Measurements from ENCODE around the gene UCKL1. TPM values are rescaled to one million over a fixed set of nuclear protein-coding genes. Genes with fewer than 3 reads are reported as not detected.

Gene UCKL1
- total RNA-seq, 1 donor from 2014 or later: 33.4 TPM

DNA sequence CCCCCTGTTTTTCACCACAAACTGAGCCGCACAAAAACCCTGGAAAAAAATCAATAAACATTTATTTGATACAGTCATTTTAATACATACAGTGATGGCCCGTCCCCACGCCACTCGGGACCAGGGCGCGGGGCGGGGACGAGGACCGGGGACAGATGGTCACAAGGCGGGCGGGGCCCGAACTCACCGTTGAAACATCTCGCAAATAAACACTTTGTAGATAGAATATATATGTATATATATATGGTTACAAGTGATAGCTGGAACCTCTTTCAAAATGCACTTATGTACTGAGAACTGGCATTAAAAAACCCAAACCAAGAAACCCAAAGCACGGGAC, 418 bp upstream of the UCKL1 start:
- DNase-seq (ENCODE audit: low read depth): no peak
- TF ChIP-seq EZH2 (IDR thresholded peaks at IDR 0.05; ENCODE audit: insufficient read depth, low read length): no peak
- no peak for TF ChIP-seq CTCF (IDR thresholded peaks at IDR 0.05; ENCODE audit: insufficient read depth, low read depth, low read length)
- Histone ChIP-seq H2AFZ (ENCODE audit: low read depth, low read length) (peak overlapping the region; percentile 24), H3K4me1 (ENCODE audit: insufficient read depth, low read length) (peaks cover 12% of the 10 kb centered on the region), H4K20me1 (ENCODE audit: insufficient read depth, low read length) (peaks cover 37% of the 10 kb centered on the region), H3K4me2 (ENCODE audit: low read length) (peak overlapping the region; percentile 83), H3K4me3 (ENCODE audit: insufficient read depth, low read depth, low read length) (peak overlapping the region; percentile 53), H3K79me2 (ENCODE audit: insufficient read depth, low read length) (peaks cover 44% of the 10 kb centered on the region), H3K9me3 (ENCODE audit: insufficient read depth, low read depth, low read length) (no peaks in the 10 kb centered on the region), H3K9ac (ENCODE audit: low read length) (peak overlapping the region; percentile 51), H3K36me3 (ENCODE audit: insufficient read depth, low read length) (no peaks in the 10 kb centered on the region), H3K27me3 (ENCODE audit: insufficient read depth, low read length) (no peaks in the 10 kb centered on the region), H3K27ac (ENCODE audit: low read depth, low read length) (peak overlapping the region; percentile 31)
- FAIRE-seq: no peak
- H3K9me3 Mint-ChIP-seq (ENCODE audit: unreplicated experiment): no peaks in the 10 kb centered on the region
- peaks cover 2% of the 10 kb centered on the region for H3K36me3 Mint-ChIP-seq (ENCODE audit: low read depth, unreplicated experiment)
- peak overlapping the region; percentile 82 for H3K4me3 Mint-ChIP-seq (ENCODE audit: unreplicated experiment)
- peak overlapping the region; percentile 81 for H3K27ac Mint-ChIP-seq (ENCODE audit: unreplicated experiment)
- H3K27me3 Mint-ChIP-seq (ENCODE audit: low read depth, unreplicated experiment): no peaks in the 10 kb centered on the region
- peaks cover 12% of the 10 kb centered on the region for H3K4me1 Mint-ChIP-seq (ENCODE audit: low read depth, unreplicated experiment)

DNA sequence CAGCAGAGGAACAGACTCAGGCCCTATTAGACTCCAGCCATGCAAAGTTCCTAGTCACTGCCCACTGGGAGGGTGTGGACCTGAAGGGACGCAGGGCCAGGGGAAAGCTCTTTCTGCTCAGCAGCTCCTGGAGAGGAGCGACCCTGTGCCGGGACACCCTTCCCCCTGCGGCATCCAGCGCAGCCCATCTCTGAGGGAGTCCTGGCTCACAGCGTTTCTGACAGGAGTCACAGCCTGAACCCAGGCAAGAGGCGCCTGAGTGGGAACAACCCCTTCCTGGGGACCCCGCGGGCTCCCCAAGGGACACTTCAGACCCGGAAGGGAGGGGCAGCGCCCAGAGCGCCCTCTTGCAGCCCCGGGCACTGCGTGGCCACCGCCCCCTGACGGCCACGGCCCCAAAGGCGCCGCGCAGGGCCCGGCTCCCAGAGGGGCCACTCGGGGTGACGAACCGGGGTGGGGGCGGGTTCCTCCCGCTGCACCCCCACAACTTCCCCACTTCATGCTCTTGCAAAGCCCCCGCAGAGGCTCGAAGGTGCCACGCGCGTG, 862 bp downstream of the UCKL1 start:
- TF ChIP-seq CTCF (IDR thresholded peaks at IDR 0.05; ENCODE audit: insufficient read depth, low read depth, low read length) (no peak), EZH2 (IDR thresholded peaks at IDR 0.05; ENCODE audit: insufficient read depth, low read length) (no peak)
- Histone ChIP-seq H2AFZ (ENCODE audit: low read depth, low read length) (peak overlapping the region; percentile 91), H3K27me3 (ENCODE audit: insufficient read depth, low read length) (no peaks in the 10 kb centered on the region), H3K79me2 (ENCODE audit: insufficient read depth, low read length) (peaks cover 56% of the 10 kb centered on the region), H3K36me3 (ENCODE audit: insufficient read depth, low read length) (no peaks in the 10 kb centered on the region), H3K9ac (ENCODE audit: low read length) (peak overlapping the region; percentile 92), H3K4me3 (ENCODE audit: insufficient read depth, low read depth, low read length) (peak overlapping the region; percentile 84), H3K4me1 (ENCODE audit: insufficient read depth, low read length) (peaks cover 12% of the 10 kb centered on the region), H3K9me3 (ENCODE audit: insufficient read depth, low read depth, low read length) (no peaks in the 10 kb centered on the region), H3K4me2 (ENCODE audit: low read length) (peak overlapping the region; percentile 97), H4K20me1 (ENCODE audit: insufficient read depth, low read length) (peaks cover 50% of the 10 kb centered on the region), H3K27ac (ENCODE audit: low read depth, low read length) (peak overlapping the region; percentile 72)
- peak overlapping the region; percentile 41 for H3K27ac Mint-ChIP-seq (ENCODE audit: unreplicated experiment)
- H3K36me3 Mint-ChIP-seq (ENCODE audit: low read depth, unreplicated experiment): no peaks in the 10 kb centered on the region
- H3K27me3 Mint-ChIP-seq (ENCODE audit: low read depth, unreplicated experiment): no peaks in the 10 kb centered on the region
- H3K4me1 Mint-ChIP-seq (ENCODE audit: low read depth, unreplicated experiment): peaks cover 12% of the 10 kb centered on the region
- H3K9me3 Mint-ChIP-seq (ENCODE audit: unreplicated experiment): no peaks in the 10 kb centered on the region
- peak overlapping the region; percentile 86 for H3K4me3 Mint-ChIP-seq (ENCODE audit: unreplicated experiment)
- FAIRE-seq (no peak), DNase-seq (ENCODE audit: low read depth) (no peak)

GRCh38 chr20:63953764-63954429, 2.3 kb downstream of the UCKL1 start:
- H3K36me3 Mint-ChIP-seq (ENCODE audit: low read depth, unreplicated experiment): no peaks in the 10 kb centered on the region
- no peaks in the 10 kb centered on the region for H3K36me3 ChIP-seq (ENCODE audit: insufficient read depth, low read length)
- H3K79me2 ChIP-seq (ENCODE audit: insufficient read depth, low read length): peaks cover 71% of the 10 kb centered on the region
- no peak overlapping the region for H2AFZ ChIP-seq (ENCODE audit: low read depth, low read length)
- H3K4me1 ChIP-seq (ENCODE audit: insufficient read depth, low read length): peaks cover 27% of the 10 kb centered on the region
- H3K27ac ChIP-seq (ENCODE audit: low read depth, low read length): no peak overlapping the region
- peaks cover 65% of the 10 kb centered on the region for H4K20me1 ChIP-seq (ENCODE audit: insufficient read depth, low read length)
- TF ChIP-seq EZH2 (IDR thresholded peaks at IDR 0.05; ENCODE audit: insufficient read depth, low read length): no peak
- TF ChIP-seq CTCF (IDR thresholded peaks at IDR 0.05; ENCODE audit: insufficient read depth, low read depth, low read length): no peak
- no peak overlapping the region for H3K9ac ChIP-seq (ENCODE audit: low read length)
- H3K4me2 ChIP-seq (ENCODE audit: low read length): peak overlapping the region; percentile 97
- no peaks in the 10 kb centered on the region for H3K9me3 ChIP-seq (ENCODE audit: insufficient read depth, low read depth, low read length)
- peak overlapping the region; percentile 43 for H3K27ac Mint-ChIP-seq (ENCODE audit: unreplicated experiment)
- H3K27me3 ChIP-seq (ENCODE audit: insufficient read depth, low read length): no peaks in the 10 kb centered on the region
- H3K4me1 Mint-ChIP-seq (ENCODE audit: low read depth, unreplicated experiment): peaks cover 12% of the 10 kb centered on the region
- H3K9me3 Mint-ChIP-seq (ENCODE audit: unreplicated experiment): no peaks in the 10 kb centered on the region
- FAIRE-seq (no peak), DNase-seq (ENCODE audit: low read depth) (no peak)
- H3K4me3 ChIP-seq (ENCODE audit: insufficient read depth, low read depth, low read length): no peak overlapping the region
- H3K4me3 Mint-ChIP-seq (ENCODE audit: unreplicated experiment): peak overlapping the region; percentile 86
- no peaks in the 10 kb centered on the region for H3K27me3 Mint-ChIP-seq (ENCODE audit: low read depth, unreplicated experiment)

All from astrocyte (in vitro differentiated cells and primary cell).